Neural progenitor cell (in vitro differentiated cells): ENCODE data around the gene C1orf21.

Experiments
- CTCF ChIP-seq: fragments of 200-600 bp; sonication (generic); IDR thresholded peaks from 2 replicates; pipeline ENCODE4 v1.5.1; 2017; ENCODE audit warnings: antibody characterized with exemption, mild to moderate bottlenecking
- EZH2 ChIP-seq: fragments of 200-600 bp; sonication (generic); IDR thresholded peaks from 2 replicates; pipeline ENCODE4 v1.6.1; 2017; ENCODE audit warnings: antibody characterized with exemption, mild to moderate bottlenecking, moderate library complexity
- EZH2phosphoT487 ChIP-seq: fragments of 200-600 bp; sonication (generic); IDR thresholded peaks from 2 replicates; pipeline ENCODE4 v1.6.1; 2017; ENCODE audit warnings: antibody characterized with exemption

- TF ChIP-seq CTCF: no peak
- no peak for TF ChIP-seq EZH2phosphoT487
- no peak for TF ChIP-seq EZH2
Measured at GRCh38 chr1:184367427-184368038, 19.3 kb upstream of the C1orf21 start.
